GM23338 (cell line): ENCODE results near the gene SLC1A4. TPM values are rescaled to one million over a fixed set of nuclear protein-coding genes. Genes with fewer than 3 reads are reported as not detected.

Source experiments
- CTCF ChIP-seq, 2 experiments: fragments of 200-600 bp in 1 of 2; sonication (generic) in 1 of 2; conservative IDR thresholded peaks; 2 replicates each; pipeline versions ENCODE4 v1.5.1 to v1.6.1; 2016 to 2017; ENCODE audit warnings: antibody characterized with exemption in 2 of 2, low read depth in 2 of 2, mild to moderate bottlenecking in 2 of 2, moderate library complexity in 1 of 2
- ETS1 ChIP-seq: IDR thresholded peaks from 2 replicates; pipeline ENCODE4 v1.6.1; 2016; ENCODE audit warnings: antibody characterized with exemption
- EZH2 ChIP-seq: fragments of 200-600 bp; sonication (generic); IDR thresholded peaks from one replicate; pipeline ENCODE4 v1.8.0; 2017; ENCODE audit warnings: antibody characterized with exemption, mild to moderate bottlenecking, low read depth; ENCODE audit not compliant: unreplicated experiment
- EZH2phosphoT487 ChIP-seq: fragments of 200-600 bp; sonication (generic); IDR thresholded peaks from one replicate; pipeline ENCODE4 v1.8.1; 2018; ENCODE audit warnings: antibody characterized with exemption; ENCODE audit not compliant: unreplicated experiment
- JUNB ChIP-seq: IDR thresholded peaks from one replicate; pipeline ENCODE4 v1.6.1; 2016; ENCODE audit warnings: antibody characterized with exemption; ENCODE audit not compliant: unreplicated experiment
- POLR2AphosphoS5 ChIP-seq: IDR thresholded peaks from 2 replicates; pipeline ENCODE4 v1.6.1; 2016; ENCODE audit warnings: antibody characterized with exemption, low read depth
- STAT1 ChIP-seq: IDR thresholded peaks from one replicate; pipeline ENCODE4 v1.6.1; 2016; ENCODE audit warnings: antibody characterized with exemption; ENCODE audit not compliant: unreplicated experiment
- ZNF114 ChIP-seq: fragments of 250-450 bp; sonication (Bioruptor Pico); IDR thresholded peaks from 2 replicates; pipeline ENCODE4 v1.5.0; 2020; ENCODE audit warnings: mild to moderate bottlenecking, moderate library complexity
- polyA plus RNA-seq: library from polyadenylated mRNA; unstranded; fragments of >200 nt; fragmentation: Nextera tagmentation; extraction: Ambion mirVana; gene quantifications from 2 replicates; pipeline ENCODE4 v1.2.1, GENCODE V29; 2016
- total RNA-seq: library from RNA; depleted of rRNA; stranded (reverse); fragments of >200 nt; shearing (Covaris generic); gene quantifications from 2 replicates; pipeline ENCODE4 v1.2.3, GENCODE V29; 2014
- TF ChIP-seq, protein P1 (sequence below): fragments of 250-450 bp; sonication (Bioruptor Pico); IDR thresholded peaks from 2 replicates; pipeline ENCODE4 v1.5.0; 2020; ENCODE audit warnings: mild to moderate bottlenecking, moderate library complexity

Gene SLC1A4
- total and polyA plus RNA-seq, 2 experiments from 2014 or later = 1.3 to 2.7 TPM

- TF ChIP-seq, protein P1, sequence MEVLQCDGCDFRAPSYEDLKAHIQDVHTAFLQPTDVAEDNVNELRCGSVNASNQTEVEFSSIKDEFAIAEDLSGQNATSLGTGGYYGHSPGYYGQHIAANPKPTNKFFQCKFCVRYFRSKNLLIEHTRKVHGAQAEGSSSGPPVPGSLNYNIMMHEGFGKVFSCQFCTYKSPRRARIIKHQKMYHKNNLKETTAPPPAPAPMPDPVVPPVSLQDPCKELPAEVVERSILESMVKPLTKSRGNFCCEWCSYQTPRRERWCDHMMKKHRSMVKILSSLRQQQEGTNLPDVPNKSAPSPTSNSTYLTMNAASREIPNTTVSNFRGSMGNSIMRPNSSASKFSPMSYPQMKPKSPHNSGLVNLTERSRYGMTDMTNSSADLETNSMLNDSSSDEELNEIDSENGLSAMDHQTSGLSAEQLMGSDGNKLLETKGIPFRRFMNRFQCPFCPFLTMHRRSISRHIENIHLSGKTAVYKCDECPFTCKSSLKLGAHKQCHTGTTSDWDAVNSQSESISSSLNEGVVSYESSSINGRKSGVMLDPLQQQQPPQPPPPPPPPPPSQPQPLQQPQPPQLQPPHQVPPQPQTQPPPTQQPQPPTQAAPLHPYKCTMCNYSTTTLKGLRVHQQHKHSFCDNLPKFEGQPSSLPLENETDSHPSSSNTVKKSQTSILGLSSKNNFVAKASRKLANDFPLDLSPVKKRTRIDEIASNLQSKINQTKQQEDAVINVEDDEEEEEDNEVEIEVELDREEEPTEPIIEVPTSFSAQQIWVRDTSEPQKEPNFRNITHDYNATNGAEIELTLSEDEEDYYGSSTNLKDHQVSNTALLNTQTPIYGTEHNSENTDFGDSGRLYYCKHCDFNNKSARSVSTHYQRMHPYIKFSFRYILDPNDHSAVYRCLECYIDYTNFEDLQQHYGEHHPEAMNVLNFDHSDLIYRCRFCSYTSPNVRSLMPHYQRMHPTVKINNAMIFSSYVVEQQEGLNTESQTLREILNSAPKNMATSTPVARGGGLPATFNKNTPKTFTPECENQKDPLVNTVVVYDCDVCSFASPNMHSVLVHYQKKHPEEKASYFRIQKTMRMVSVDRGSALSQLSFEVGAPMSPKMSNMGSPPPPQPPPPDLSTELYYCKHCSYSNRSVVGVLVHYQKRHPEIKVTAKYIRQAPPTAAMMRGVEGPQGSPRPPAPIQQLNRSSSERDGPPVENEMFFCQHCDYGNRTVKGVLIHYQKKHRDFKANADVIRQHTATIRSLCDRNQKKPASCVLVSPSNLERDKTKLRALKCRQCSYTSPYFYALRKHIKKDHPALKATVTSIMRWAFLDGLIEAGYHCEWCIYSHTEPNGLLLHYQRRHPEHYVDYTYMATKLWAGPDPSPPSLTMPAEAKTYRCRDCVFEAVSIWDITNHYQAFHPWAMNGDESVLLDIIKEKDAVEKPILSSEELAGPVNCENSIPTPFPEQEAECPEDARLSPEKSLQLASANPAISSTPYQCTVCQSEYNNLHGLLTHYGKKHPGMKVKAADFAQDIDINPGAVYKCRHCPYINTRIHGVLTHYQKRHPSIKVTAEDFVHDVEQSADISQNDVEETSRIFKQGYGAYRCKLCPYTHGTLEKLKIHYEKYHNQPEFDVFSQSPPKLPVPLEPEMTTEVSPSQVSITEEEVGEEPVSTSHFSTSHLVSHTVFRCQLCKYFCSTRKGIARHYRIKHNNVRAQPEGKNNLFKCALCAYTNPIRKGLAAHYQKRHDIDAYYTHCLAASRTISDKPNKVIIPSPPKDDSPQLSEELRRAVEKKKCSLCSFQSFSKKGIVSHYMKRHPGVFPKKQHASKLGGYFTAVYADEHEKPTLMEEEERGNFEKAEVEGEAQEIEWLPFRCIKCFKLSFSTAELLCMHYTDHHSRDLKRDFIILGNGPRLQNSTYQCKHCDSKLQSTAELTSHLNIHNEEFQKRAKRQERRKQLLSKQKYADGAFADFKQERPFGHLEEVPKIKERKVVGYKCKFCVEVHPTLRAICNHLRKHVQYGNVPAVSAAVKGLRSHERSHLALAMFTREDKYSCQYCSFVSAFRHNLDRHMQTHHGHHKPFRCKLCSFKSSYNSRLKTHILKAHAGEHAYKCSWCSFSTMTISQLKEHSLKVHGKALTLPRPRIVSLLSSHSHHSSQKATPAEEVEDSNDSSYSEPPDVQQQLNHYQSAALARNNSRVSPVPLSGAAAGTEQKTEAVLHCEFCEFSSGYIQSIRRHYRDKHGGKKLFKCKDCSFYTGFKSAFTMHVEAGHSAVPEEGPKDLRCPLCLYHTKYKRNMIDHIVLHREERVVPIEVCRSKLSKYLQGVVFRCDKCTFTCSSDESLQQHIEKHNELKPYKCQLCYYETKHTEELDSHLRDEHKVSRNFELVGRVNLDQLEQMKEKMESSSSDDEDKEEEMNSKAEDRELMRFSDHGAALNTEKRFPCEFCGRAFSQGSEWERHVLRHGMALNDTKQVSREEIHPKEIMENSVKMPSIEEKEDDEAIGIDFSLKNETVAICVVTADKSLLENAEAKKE (CRISPR knock-in tag) = no peak
- TF ChIP-seq POLR2AphosphoS5 (no peak), EZH2 (no peak), EZH2phosphoT487 (no peak), ETS1 (no peak), ZNF114 (CRISPR knock-in tag) (no peak), CTCF (conservative IDR thresholded peaks at IDR 0.05; ENCODE audit: low read depth in 2 of 2) (no peak), JUNB (no peak), STAT1 (no peak)
These were observed 38.5 kb downstream of the SLC1A4 start (continued) for GRCh38 chr2:65027616-65028244.
